Muscle of arm (tissue), 12 donors: ENCODE data around the gene WBP11. TPM values are rescaled to one million over a fixed set of nuclear protein-coding genes. Genes with fewer than 3 reads are reported as not detected.

Experiments
- polyA plus RNA-seq, 12 donors: library from polyadenylated mRNA; unstranded; fragments of 120-200 nt; gene quantifications; one replicate each; pipeline ENCODE4 v1.2.1, GENCODE V29; 2013; ENCODE audit not compliant: insufficient read length in 12 of 12

Gene WBP11
- polyA plus RNA-seq, 12 donors: 57.7 to 87.1 (median 67.1) TPM; not detected in 1

Other genes with a start within 250 kb of the WBP11 start
- 10 to 100 TPM in 11 of 12 donors, not detected in 1; 11.2 to 48.2 (median 22.6) TPM for gene PLBD1, start 235.6 kb downstream of the WBP11 start, polyA plus RNA-seq
- gene GUCY2C, start 106.9 kb downstream of the WBP11 start, polyA plus RNA-seq: 1 to 10 TPM in 1 of 12 donors, under 1 TPM in 10, not detected in 1; 0.23 to 7.1 (median 0.33) TPM
- 1 to 10 TPM in 9 of 12 donors, under 1 TPM in 1, not detected in 2; 0.87 to 2.3 (median 1.3) TPM for gene C12orf60, start 192 bp upstream of the WBP11 start, polyA plus RNA-seq
- under 1 TPM in 9 of 12 donors, not detected in 3; 0.05 to 0.39 (median 0.20) TPM for gene SMCO3, start 10.7 kb upstream of the WBP11 start, polyA plus RNA-seq
- gene ART4, start 40.0 kb upstream of the WBP11 start, polyA plus RNA-seq: under 1 TPM in 8 of 12 donors, not detected in 4; 0.05 to 0.43 (median 0.30) TPM
- 100 to 1,000 TPM in 11 of 12 donors, not detected in 1; 117 to 441 (median 236) TPM for gene MGP, start 82.4 kb upstream of the WBP11 start, polyA plus RNA-seq
- gene ERP27, start 135.1 kb upstream of the WBP11 start, polyA plus RNA-seq: 1 to 10 TPM in 1 of 12 donors, under 1 TPM in 9, not detected in 2; 0.18 to 1.7 (median 0.31) TPM
- gene ARHGDIB, start 158.1 kb upstream of the WBP11 start, polyA plus RNA-seq: 100 to 1,000 TPM in 1 of 12 donors, 10 to 100 TPM in 10, not detected in 1; 30.3 to 111 (median 39.5) TPM
- not detected for gene PDE6H, start 169.6 kb upstream of the WBP11 start, polyA plus RNA-seq